ENCODE measurements around the gene ARHGEF33. TPM values are rescaled to one million over a fixed set of nuclear protein-coding genes. Genes with fewer than 3 reads are reported as not detected.

Gene ARHGEF33
- total and polyA plus RNA-seq, 2 of the 8 experiments (the other 6 are each of a cell fraction or from before 2014, with no cell fraction given): 0.09 to 0.95 TPM

DNA sequence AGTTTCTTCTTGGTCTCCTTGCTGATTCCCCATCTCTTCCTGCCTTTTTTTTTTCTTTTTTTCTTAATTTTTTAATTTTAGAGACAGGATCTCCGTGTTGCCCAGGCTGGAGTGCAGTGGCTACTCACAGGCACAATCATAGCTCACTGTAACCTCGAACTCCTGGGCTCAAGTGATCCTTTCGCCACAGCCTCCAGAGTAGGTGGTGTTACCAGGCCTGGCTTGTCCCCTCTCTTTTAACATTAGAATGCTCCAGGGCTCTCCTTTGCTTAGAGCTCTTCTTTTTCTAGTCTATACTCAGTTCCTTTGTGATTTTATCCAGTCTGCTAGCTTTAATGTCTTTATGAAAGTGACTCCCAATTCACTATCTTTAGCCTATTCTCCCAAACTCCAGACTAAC, 89.2 kb downstream of the ARHGEF33 start (continued):
- TF ChIP-seq SAP30 (IDR thresholded peaks at IDR 0.05; ENCODE audit: insufficient read depth, insufficient replicate concordance, low read length): no peak
- no peak for TF ChIP-seq POU5F1 (IDR thresholded peaks at IDR 0.05; ENCODE audit: low read depth, low read length)
- no peak for TF ChIP-seq HDAC6 (IDR thresholded peaks at IDR 0.05; ENCODE audit: low read depth, low read length)
- no peak for TF ChIP-seq BCL11A (IDR thresholded peaks at IDR 0.05; ENCODE audit: low read depth in 2 of 2, low read length in 2 of 2)
- TF ChIP-seq NRF1 (IDR thresholded peaks at IDR 0.05; ENCODE audit: low read depth, low read length): no peak
